GM19452 (cell line): ENCODE results near the gene CCDC54.
"Not testable (repeated sequence)": the region's sequence is repeated elsewhere in the genome, so short reads cannot be mapped to it uniquely, and the experiment has no call there.

Experiments used
- ATAC-seq: cut with Tn5 transposase; IDR thresholded peaks from one replicate; pipeline ENCODE4 v1.9.1; 2021; ENCODE audit not compliant: unreplicated experiment

CCDC54 gene

GRCh38 chr3:107377151-107377550, at the start of gene CCDC54:
TSS of gene CCDC54 (plus strand) at chr3:107377439. CDS start at chr3:107377588, 149 bp downstream.
- no peak for ATAC-seq

GRCh38 chr3:107328069-107328468, 49.2 kb upstream of the CCDC54 start:
- ATAC-seq: no peak

GRCh38 chr3:107329088-107329487, 48.2 kb upstream of the CCDC54 start:
- ATAC-seq: no peak

- ATAC-seq: not testable (repeated sequence)
These were observed 37.5 kb upstream of the CCDC54 start for GRCh38 chr3:107339690-107340089.

- no peak for ATAC-seq
These were observed 32.5 kb upstream of the CCDC54 start for GRCh38 chr3:107344722-107345121.

- no peak for ATAC-seq
These were observed 31.3 kb upstream of the CCDC54 start for GRCh38 chr3:107345822-107346405.

- ATAC-seq: no peak
These were observed 30.7 kb upstream of the CCDC54 start for GRCh38 chr3:107346564-107346963.

GRCh38 chr3:107347751-107348150, 29.5 kb upstream of the CCDC54 start:
- ATAC-seq: no peak

- ATAC-seq: no peak
These were observed 20.5 kb upstream of the CCDC54 start for GRCh38 chr3:107356706-107357105.

- ATAC-seq: no peak
These were observed 15.6 kb upstream of the CCDC54 start for GRCh38 chr3:107361633-107362032.

- no peak for ATAC-seq
These were observed 12.2 kb upstream of the CCDC54 start for GRCh38 chr3:107365051-107365450.

GRCh38 chr3:107366766-107367165, 10.5 kb upstream of the CCDC54 start:
- no peak for ATAC-seq

- ATAC-seq: no peak
These were observed 9.9 kb upstream of the CCDC54 start for GRCh38 chr3:107367353-107367752.

GRCh38 chr3:107368654-107369398, 8.4 kb upstream of the CCDC54 start:
- no peak for ATAC-seq

GRCh38 chr3:107369791-107370190, 7.4 kb upstream of the CCDC54 start:
- ATAC-seq: no peak

GRCh38 chr3:107370907-107371306, 6.3 kb upstream of the CCDC54 start:
- ATAC-seq: no peak

GRCh38 chr3:107372506-107372905, 4.7 kb upstream of the CCDC54 start:
- ATAC-seq: no peak

GRCh38 chr3:107373896-107374295, 3.3 kb upstream of the CCDC54 start:
- no peak for ATAC-seq

GRCh38 chr3:107375682-107376081, 1.6 kb upstream of the CCDC54 start:
- ATAC-seq: no peak

GRCh38 chr3:107382631-107383030, 5.4 kb downstream of the CCDC54 start:
- no peak for ATAC-seq

- ATAC-seq: no peak
These were observed 7.2 kb downstream of the CCDC54 start for GRCh38 chr3:107384428-107384827.

GRCh38 chr3:107384907-107385306, 7.7 kb downstream of the CCDC54 start:
- ATAC-seq: no peak

GRCh38 chr3:107387555-107387954, 10.3 kb downstream of the CCDC54 start:
- ATAC-seq: no peak
